GM18870 (cell line): ENCODE results near the gene FBLN2.

Source experiments
- ATAC-seq: cut with Tn5 transposase; IDR thresholded peaks from one replicate; pipeline ENCODE4 v1.9.1; 2021; ENCODE audit warnings: moderate library complexity; ENCODE audit not compliant: unreplicated experiment

FBLN2 gene

DNA sequence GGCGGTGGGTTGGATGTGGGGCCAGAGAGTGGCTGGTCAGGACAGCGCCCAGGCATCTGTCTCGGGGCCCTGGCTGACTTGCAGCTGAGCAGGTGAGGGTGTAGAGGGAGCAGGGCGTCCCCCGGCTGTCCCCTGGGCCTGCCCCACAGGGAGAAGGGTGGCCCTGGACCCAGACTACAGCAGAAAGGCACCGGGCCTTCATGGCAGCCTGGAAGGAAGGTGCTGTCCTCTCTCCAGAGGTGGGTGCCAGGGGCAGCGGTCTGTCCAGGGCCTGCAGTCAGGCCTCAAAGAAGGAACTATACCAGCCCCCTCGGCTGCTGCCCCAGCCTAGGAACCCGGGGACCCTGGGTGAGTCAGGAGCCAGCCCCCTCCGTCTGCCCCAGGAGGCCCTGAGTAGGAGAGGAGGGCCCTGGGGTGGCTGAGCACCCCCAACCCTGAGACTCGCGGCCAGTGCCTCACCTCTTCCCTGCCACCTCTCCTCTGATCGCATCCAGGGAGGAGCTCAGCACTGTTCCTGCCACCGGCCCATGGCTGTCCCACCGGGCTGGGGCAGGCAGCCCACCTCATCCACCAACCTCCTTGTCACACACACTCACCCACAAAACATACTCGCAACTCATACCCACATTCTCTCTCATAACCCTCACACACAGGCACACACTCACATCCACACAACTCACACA is 133.5 kb downstream of the FBLN2 start:
- no peak for ATAC-seq

DNA sequence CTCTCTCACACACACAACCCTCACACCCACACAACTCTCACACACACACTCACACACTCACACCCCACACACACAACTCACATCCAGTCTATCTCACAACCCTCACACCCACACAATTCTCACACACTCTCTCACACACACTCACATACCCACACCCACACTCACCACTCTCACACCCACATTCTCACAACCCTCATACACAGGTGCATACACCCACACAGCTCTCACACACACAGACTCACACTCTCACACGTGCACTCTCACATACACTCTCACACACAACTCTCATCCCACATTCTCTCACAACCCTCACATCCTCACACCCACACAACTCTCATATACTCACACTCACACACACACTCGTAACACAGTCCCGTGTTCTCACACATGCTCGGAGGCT is 134.4 kb downstream of the FBLN2 start:
- ATAC-seq: no peak

DNA sequence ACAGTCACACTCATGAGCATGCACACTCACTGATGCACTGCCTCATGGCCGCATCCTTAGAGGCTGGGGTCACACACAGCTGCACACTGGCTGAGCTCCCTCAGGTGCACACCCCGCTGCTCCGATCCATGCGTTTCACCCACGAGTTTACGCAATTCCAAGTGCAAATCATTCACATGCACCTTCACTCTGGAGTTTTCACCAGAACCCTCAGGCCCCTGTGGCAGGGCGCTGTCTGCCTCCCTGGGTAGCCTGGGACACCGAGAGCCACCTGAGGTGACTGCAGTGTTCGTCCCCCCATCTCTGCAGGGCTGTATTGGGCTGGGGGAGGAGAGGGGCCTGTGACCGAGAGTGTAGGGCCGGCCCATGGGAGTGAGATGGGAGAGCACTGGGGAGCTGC is 134.8 kb downstream of the FBLN2 start:
- ATAC-seq: no peak

DNA sequence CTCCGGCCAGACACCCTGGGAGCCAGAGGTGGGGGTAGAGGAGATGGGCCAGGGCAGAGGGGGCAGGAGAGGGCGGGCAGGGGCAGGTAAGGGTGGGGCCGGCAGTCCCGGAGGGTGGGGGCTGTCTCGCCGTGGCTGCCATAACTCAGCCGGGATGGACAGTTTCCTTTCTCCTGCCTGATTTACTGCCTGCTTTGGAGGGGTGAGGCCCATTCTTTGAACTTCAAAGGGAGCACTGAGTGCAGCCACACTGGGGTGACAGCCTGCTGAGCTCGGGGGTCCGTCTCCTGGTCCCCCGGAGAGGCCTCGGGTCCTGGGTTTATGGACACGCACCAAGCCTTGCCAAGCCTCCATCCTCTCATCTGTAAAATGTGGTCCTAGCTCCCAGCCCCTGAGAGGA is 135.4 kb downstream of the FBLN2 start:
- no peak for ATAC-seq

DNA sequence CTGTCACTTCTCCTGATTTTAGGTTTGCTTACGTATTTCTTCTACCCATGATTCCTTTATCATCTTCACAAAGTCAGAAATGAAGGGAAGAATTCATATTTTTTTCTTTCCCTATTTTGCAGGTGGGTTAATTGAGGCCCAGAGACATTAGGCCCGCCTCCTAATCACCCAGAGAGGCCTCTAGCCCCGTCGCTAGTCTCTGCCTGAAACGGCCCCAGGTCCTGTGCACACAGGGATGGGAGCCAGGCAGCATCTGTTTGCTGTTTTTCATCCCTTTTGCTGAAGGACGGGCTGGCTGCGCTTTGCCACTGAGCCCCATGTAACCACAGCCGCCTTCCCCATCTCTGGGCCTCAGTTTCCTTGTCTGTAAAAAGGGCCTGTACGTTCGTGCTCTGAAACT is 135.9 kb downstream of the FBLN2 start:
- no peak for ATAC-seq

DNA sequence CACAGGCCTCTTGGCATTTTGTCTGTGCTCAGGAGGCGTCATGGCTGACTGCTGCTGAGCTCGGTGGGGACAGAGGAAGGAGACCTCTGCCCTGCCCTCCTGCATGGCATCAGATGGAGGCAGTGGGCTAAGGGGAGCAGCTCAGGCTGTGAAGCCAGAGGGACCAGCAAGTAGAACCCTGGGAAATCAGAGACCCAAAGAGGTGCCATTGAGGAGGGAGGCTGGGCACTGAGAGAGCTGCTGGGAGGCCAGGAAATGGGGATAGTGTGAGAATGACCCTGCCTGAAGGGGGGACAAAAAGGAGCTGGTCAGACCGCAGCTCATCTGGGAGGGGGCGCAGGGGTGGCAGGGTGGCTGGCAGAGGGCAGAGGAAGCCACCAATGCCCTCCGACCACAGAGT is 136.8 kb downstream of the FBLN2 start:
- ATAC-seq: no peak

- no peak for ATAC-seq
Measured at GRCh38 chr3:13686367-13687160, 137.6 kb downstream of the FBLN2 start.

DNA sequence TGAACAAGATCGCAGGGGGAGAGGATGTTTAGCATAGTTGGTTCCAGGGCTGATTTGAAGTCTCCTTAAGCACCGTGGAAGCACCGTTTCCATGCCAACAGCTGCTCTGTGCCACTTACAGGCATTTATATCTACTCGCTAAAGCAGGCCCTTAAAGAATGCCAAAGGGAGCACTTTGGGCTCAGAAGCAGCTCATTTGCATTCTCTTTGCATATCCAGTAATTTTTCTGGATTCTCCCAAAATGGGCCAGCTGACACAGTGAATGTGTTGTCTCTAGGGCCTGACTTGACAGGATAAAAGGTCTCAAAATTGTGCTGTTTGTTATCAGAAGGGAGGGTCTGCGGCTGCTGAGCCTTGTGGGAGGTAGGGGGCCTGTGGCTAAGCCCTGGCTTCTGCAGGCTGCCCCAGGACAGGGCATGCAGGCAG is 138.6 kb downstream of the FBLN2 start:
- no peak for ATAC-seq
